SU-DHL-6 (cell line): ENCODE data around the gene SHQ1.
"Not testable (repeated sequence)": the region's sequence is repeated elsewhere in the genome, so short reads cannot be mapped to it uniquely, and the experiment has no call there.

Experiments
- H2AFZ ChIP-seq: fragments of 200-600 bp; sonication (generic); 2 replicates; pipeline ENCODE4 v1.6.1; 2014; ENCODE audit warnings: low read depth, mild to moderate bottlenecking, moderate library complexity, mixed read lengths, antibody characterized with exemption, low read length; ENCODE audit not compliant: severe bottlenecking
- H3F3A ChIP-seq: fragments of 200-600 bp; shearing (Covaris generic); 2 replicates; pipeline ENCODE4 v1.6.0; 2016; ENCODE audit warnings: antibody characterized with exemption, mild to moderate bottlenecking; ENCODE audit not compliant: insufficient read depth
- H3K27ac ChIP-seq: fragments of 200-600 bp; sonication (generic); 2 replicates; pipeline ENCODE4 v1.5.1; 2016; ENCODE audit warnings: low read depth, mild to moderate bottlenecking, low read length, moderate library complexity, mixed read lengths
- H3K27me3 ChIP-seq: fragments of 200-600 bp; sonication (generic), shearing (Covaris generic); 2 replicates; pipeline ENCODE4 v1.6.0; 2014; ENCODE audit warnings: mild to moderate bottlenecking, low read length
- H3K36me3 ChIP-seq: fragments of 200-600 bp; sonication (generic); 2 replicates; pipeline ENCODE4 v1.6.1; 2014; ENCODE audit warnings: mild to moderate bottlenecking, low read length, mixed read lengths
- H3K4me2 ChIP-seq: fragments of 300-600, 200-600 bp; shearing (Covaris generic), sonication (generic); 2 replicates; pipeline ENCODE4 v1.6.0; 2014; ENCODE audit warnings: low read length, low read depth, mild to moderate bottlenecking; ENCODE audit not compliant: poor library complexity, severe bottlenecking
- H3K4me3 ChIP-seq: fragments of 200-600 bp; sonication (generic); 2 replicates; pipeline ENCODE4 v1.5.1; 2014; ENCODE audit warnings: antibody characterized with exemption, low read length, mild to moderate bottlenecking, mixed read lengths; ENCODE audit not compliant: insufficient read depth, poor library complexity, severe bottlenecking
- H3K79me2 ChIP-seq: fragments of 200-600 bp; sonication (generic); 2 replicates; pipeline ENCODE4 v1.6.1; 2014; ENCODE audit warnings: mild to moderate bottlenecking, low read length, moderate library complexity; ENCODE audit not compliant: insufficient read depth
- H3K9ac ChIP-seq: fragments of 200-600 bp; sonication (generic); 2 replicates; pipeline ENCODE4 v1.7.0; 2014; ENCODE audit warnings: mild to moderate bottlenecking, low read length
- H3K9me2 ChIP-seq: fragments of 200-600 bp; sonication (generic); replicated peaks from 2 replicates; pipeline ENCODE4 v1.6.1; 2014; ENCODE audit warnings: low read length; ENCODE audit not compliant: insufficient read depth
- H3K9me3 ChIP-seq: fragments of 200-600 bp; sonication (generic); 2 replicates; pipeline ENCODE4 v1.6.1; 2014; ENCODE audit warnings: low read length, mixed read lengths; ENCODE audit not compliant: insufficient read depth
- H4K20me1 ChIP-seq: fragments of 200-600 bp; sonication (generic); 2 replicates; pipeline ENCODE4 v1.6.1; 2014; ENCODE audit warnings: low read depth, mild to moderate bottlenecking, antibody characterized with exemption, low read length, moderate library complexity, mixed read lengths
- CTCF ChIP-seq: fragments of 200-600 bp; sonication (generic); IDR thresholded peaks from one replicate; pipeline ENCODE4 v1.5.1; 2017; ENCODE audit warnings: antibody characterized with exemption, mild to moderate bottlenecking, low read length, moderate library complexity; ENCODE audit not compliant: insufficient read depth, poor library complexity, severe bottlenecking
- EZH2phosphoT487 ChIP-seq: fragments of 200-600 bp; sonication (generic), shearing (Covaris generic); conservative IDR thresholded peaks from 2 replicates; pipeline ENCODE4 v1.6.1; 2018; ENCODE audit warnings: mild to moderate bottlenecking, antibody characterized with exemption, low read length, moderate library complexity, mixed read lengths

The SHQ1 gene

GRCh38 chr3:72719137-72719536 lies 129.1 kb downstream of the SHQ1 start:
- no peaks in the 10 kb centered on the region for H3K79me2 ChIP-seq
- H3K27me3 ChIP-seq = no peaks in the 10 kb centered on the region
- H4K20me1 ChIP-seq = no peaks in the 10 kb centered on the region
- TF ChIP-seq EZH2phosphoT487 = no peak
- TF ChIP-seq CTCF = no peak
- H3K4me3 ChIP-seq = no peak overlapping the region
- H3K9ac ChIP-seq = no peak overlapping the region
- H3K27ac ChIP-seq = no peak overlapping the region
- H3K4me2 ChIP-seq = no peak overlapping the region
- no peaks in the 10 kb centered on the region for H3K36me3 ChIP-seq
- no peaks in the 10 kb centered on the region for H3F3A ChIP-seq
- H3K9me2 ChIP-seq = no peaks in the 10 kb centered on the region
- no peak overlapping the region for H2AFZ ChIP-seq
- H3K9me3 ChIP-seq = no peaks in the 10 kb centered on the region

GRCh38 chr3:72714135-72714534 lies 134.1 kb downstream of the SHQ1 start:
- H3K27me3 ChIP-seq, H3K36me3 ChIP-seq, H3K9me3 ChIP-seq, H3K27ac ChIP-seq, H3K9me2 ChIP-seq, H3K4me3 ChIP-seq, H3K79me2 ChIP-seq, H4K20me1 ChIP-seq, H3F3A ChIP-seq, H3K4me2 ChIP-seq, H3K9ac ChIP-seq, H2AFZ ChIP-seq: not testable (repeated sequence)

GRCh38 chr3:72710471-72710870 lies 137.8 kb downstream of the SHQ1 start:
- H3F3A ChIP-seq, H3K4me3 ChIP-seq, H3K9ac ChIP-seq, H3K27me3 ChIP-seq, H3K36me3 ChIP-seq, H3K79me2 ChIP-seq, H3K4me2 ChIP-seq, H4K20me1 ChIP-seq, H2AFZ ChIP-seq, H3K9me2 ChIP-seq, H3K9me3 ChIP-seq, H3K27ac ChIP-seq: not testable (repeated sequence)

GRCh38 chr3:72708441-72708840 lies 139.8 kb downstream of the SHQ1 start:
- H2AFZ ChIP-seq = no peak overlapping the region
- no peaks in the 10 kb centered on the region for H4K20me1 ChIP-seq
- no peaks in the 10 kb centered on the region for H3K9me2 ChIP-seq
- H3K4me2 ChIP-seq = no peak overlapping the region
- no peaks in the 10 kb centered on the region for H3F3A ChIP-seq
- H3K9ac ChIP-seq = no peak overlapping the region
- H3K4me3 ChIP-seq = no peak overlapping the region
- no peaks in the 10 kb centered on the region for H3K9me3 ChIP-seq
- H3K79me2 ChIP-seq = no peaks in the 10 kb centered on the region
- H3K36me3 ChIP-seq = no peaks in the 10 kb centered on the region
- TF ChIP-seq CTCF (no peak), EZH2phosphoT487 (no peak)
- H3K27ac ChIP-seq = no peak overlapping the region
- H3K27me3 ChIP-seq = no peaks in the 10 kb centered on the region
